HG03196 (cell line): ENCODE results near the gene MBNL2.

Experiments
- ATAC-seq: cut with Tn5 transposase; IDR thresholded peaks from one replicate; pipeline ENCODE4 v1.9.1; 2021; ENCODE audit not compliant: unreplicated experiment

Gene MBNL2

DNA sequence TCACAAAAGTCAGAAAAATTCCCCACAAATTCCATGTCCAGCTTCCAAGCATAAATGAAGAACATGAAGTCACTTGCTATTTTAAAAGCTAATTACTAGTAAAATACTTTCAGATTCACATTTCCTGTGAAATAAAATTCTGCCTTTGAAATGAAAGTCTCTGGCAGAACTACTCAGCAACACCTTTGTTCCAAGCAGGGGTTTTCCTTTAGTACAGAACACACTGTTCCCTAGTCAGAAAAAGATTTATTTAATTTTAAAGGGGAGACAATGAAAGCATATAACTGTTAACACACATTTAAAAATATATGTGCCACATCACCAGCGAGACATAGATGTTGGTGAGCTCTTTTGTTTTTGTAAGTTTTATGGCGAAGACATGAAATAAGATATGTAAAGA is 185.4 kb downstream of the MBNL2 start:
- no peak for ATAC-seq

DNA sequence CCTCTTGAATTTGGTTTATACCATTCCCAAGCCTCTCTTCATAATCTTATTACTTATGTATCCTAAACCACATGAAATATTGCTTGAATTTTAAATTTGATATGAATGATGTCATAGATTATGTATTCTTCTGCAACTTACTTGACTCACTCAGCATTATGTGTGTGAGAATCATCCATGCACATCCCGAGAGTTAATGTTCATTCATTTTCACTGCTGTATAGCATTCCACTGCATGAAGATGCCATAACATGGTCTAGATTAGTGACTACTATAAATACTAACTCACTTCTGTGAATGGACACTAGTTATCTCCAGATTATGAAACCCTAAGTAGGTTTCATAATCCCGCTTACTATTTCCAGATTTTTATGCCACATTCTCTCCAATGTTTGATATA is 186.8 kb downstream of the MBNL2 start:
- ATAC-seq, result no peak

DNA sequence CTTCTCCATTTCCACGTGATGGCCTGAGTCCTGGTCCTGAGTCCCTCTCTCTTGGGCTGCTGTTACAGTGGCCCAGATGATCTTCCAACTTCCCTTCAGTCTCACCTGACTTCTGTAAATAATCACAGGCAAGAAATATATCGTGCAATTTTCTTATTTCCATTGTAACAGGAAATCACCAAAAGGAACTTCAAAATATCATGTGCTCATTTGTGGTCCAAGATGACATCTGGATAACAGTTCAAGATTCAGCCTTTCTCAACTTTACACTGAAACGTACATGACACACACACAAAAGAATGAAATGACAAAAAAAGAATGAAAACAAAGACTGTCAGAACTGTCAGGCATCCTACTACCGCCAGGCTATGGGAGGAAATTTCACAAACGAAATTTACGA is 189.9 kb downstream of the MBNL2 start:
- no peak for ATAC-seq

GRCh38 chr13:97413694-97414093 is 191.6 kb downstream of the MBNL2 start:
- no peak for ATAC-seq

GRCh38 chr13:97414392-97414791 is 192.3 kb downstream of the MBNL2 start:
- no peak for ATAC-seq

- no peak for ATAC-seq
Observed at GRCh38 chr13:97417698-97418097, 195.6 kb downstream of the MBNL2 start.

- ATAC-seq, result no peak
Observed at GRCh38 chr13:97422118-97423054, 200.3 kb downstream of the MBNL2 start.

GRCh38 chr13:97423300-97424045 is 201.3 kb downstream of the MBNL2 start:
- ATAC-seq, result no peak

DNA sequence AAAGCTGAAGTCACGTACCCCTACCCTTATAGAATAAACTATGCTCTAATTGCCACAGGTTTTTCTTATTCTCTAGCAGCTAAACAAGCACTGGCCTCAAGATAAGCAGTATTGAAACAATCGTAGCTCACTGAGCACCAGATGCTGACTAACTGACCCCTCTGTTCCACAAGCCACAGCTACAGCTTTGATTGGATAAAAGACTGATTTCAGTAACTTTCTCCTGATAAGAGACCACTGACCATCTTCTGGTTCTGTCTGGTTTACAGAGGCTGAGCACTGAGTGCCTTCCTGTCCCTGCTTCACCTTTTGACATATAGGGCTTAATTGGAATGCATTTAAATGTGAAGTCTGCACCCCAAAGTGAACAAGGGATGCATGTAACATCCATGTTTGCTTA is 203.5 kb downstream of the MBNL2 start:
- ATAC-seq, result no peak

GRCh38 chr13:97426695-97427094 is 204.6 kb downstream of the MBNL2 start:
- ATAC-seq, result no peak

- ATAC-seq, result no peak
Observed at GRCh38 chr13:97429681-97430081, 207.5 kb downstream of the MBNL2 start.

DNA sequence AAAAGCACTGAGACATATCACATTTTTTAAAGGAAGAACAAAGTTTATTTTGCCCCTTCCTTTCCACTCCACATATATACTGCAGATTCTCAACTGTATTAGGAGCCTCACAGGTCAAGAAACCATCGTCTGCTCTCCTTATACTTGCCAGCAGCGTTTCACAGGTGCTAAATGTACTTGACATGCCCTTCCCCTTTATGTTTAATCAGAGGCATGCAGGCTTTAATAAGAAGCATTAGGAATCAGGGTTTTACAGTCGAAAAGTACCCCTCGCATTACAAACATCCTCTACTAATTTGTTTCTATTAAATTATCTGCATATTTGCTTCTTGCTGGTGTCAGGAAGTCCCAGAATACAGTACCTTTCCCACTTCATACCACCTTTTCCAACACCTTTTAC is 208.2 kb downstream of the MBNL2 start:
- ATAC-seq, result no peak

- no peak for ATAC-seq
Observed at GRCh38 chr13:97431171-97431764, 209.1 kb downstream of the MBNL2 start.

DNA sequence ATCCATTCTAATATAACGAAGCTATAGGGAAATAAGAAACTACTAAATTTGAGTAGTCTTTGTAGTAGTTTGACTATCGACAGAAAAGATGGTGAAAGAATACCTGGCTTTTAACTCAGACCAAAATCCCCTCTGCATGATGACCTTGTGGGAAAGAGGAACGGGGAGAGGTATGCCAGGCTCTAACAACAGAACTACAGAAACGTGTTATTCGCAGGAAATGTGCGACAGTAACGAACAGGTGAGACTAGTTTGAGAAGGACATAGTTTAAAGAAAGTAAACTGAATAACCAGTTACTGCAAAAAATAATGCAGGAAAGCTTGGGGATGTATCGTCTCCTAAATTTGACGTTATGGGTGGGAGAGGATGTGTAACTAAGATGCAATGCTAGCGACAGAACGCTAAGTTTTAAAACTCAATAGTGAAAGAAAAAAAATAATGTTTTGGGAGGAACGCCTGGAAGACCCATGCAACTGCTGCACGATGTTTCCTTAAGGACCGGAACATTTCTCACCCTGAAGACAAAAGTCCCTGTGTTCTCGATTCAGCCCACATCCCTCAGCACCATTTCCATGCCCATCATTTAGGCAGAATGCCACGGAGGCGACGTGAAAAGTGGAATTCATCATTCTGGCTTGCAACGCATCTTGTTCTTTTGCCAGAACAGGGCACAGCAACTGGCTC is 210.2 kb downstream of the MBNL2 start:
- no peak for ATAC-seq

- ATAC-seq, result peak; percentile 82
Observed at GRCh38 chr13:97432917-97433726, 211.0 kb downstream of the MBNL2 start.

DNA sequence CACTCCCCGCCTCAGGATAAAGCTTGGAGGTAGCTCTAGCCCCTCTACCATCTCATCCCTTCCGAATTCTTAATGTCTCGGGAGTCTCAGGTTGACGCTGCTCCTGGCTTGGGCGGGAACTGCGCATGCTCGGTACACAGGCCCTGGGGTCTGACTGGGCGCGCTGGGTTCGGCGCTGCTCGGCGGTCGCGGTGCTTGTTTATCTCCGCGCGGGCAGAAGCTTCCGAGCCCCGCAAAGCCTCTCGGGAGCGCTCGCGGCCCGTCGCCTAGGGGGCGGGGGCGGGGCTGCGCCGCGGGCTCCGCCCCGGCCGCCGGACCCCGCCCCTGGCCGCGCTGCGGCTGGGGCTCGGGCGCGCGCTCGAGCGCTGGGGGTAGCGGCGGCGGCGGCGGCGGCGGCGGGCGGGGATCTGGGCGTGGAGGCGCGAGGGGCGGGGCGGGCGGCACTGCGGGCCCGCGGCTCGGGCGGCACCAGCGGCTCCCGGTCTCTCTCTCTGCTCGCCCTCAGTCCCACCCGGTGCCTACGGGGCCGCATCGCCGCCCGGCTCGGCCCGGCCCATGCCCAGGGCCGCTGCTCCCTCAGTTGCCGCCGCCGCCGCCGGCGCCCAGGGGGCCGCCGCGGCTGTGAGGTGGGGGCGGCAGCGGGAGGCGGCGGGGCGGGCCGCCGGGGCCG is 211.7 kb downstream of the MBNL2 start, which contains the start of gene RAP2A:
Gene RAP2A, plus strand, starts transcription at position 443 of the 670 bp plus-strand sequence. CDS start 302 bp downstream, outside the sequence.
- ATAC-seq, result peak; percentile 46

DNA sequence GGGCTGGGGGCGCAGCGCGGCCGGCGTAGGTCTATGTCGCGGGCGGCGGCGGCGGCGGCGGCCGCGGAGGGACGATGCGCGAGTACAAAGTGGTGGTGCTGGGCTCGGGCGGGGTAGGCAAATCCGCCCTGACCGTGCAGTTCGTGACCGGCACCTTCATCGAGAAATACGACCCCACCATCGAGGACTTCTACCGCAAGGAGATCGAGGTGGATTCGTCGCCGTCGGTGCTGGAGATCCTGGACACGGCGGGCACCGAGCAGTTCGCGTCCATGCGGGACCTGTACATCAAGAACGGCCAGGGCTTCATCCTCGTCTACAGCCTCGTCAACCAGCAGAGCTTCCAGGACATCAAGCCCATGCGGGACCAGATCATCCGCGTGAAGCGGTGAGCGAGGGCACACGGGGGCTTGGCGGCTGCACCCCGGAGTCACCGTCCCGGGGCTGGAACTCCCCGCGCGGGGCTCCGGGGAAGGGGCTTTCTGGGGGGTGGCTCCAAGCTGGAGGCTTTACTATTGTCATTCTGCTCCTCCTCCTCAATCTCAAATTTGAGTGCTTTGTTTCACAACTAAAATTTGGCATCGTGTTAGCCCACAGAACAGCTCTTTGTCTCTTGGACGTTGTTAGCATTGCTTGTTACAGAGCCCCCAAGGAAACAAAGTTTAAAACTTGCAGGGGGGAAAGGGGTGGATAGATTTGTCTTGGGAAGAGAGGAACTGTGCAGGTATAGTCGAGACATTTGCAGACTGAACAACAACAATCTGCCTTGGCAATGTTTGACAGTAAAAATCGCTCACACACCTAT is 212.5 kb downstream of the MBNL2 start:
- ATAC-seq, result peak; percentile 0

GRCh38 chr13:97435323-97435722 is 213.2 kb downstream of the MBNL2 start:
- no peak for ATAC-seq

GRCh38 chr13:97435794-97436193 is 213.7 kb downstream of the MBNL2 start:
- ATAC-seq, result no peak
